ENCODE data around the gene SMPD1. TPM values are rescaled to one million over a fixed set of nuclear protein-coding genes. Genes with fewer than 3 reads are reported as not detected.

The SMPD1 gene
- total and polyA plus RNA-seq, 2 of the 8 experiments (the other 6 are each of a cell fraction or from before 2014, with no cell fraction given): 1.9 to 2.4 TPM

DNA sequence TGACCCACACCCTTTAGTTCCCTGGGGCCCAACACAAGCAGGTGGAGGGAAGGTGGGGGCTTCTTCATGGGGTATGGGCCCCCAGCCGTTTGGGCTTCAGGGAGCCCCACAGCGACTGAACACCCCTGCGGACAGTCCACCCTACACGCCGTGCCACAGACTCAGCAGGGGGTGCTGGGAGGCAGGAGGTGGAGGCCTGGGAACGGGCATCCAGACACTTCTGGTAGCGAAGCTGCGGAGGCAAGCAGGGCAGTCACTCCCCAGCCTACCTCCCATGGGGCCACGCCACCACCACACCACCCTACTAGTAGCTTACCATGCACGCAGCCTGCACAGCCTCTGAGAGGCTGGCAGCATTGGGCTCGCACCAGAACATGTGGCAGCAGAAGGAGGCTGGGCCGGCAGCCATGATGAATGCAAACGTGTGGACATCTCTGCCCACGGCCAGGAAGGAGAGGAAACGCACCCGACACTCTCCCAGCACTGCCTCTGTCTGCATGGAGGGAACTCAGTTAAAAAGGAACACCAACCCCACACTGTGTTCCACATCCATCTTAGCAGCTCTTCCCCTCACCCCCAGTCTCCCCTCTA, 5.3 kb downstream of the SMPD1 start (continued):
- no peak for TF ChIP-seq SP2 (IDR thresholded peaks at IDR 0.05; ENCODE audit: low read length)
- TF ChIP-seq, protein P1, sequence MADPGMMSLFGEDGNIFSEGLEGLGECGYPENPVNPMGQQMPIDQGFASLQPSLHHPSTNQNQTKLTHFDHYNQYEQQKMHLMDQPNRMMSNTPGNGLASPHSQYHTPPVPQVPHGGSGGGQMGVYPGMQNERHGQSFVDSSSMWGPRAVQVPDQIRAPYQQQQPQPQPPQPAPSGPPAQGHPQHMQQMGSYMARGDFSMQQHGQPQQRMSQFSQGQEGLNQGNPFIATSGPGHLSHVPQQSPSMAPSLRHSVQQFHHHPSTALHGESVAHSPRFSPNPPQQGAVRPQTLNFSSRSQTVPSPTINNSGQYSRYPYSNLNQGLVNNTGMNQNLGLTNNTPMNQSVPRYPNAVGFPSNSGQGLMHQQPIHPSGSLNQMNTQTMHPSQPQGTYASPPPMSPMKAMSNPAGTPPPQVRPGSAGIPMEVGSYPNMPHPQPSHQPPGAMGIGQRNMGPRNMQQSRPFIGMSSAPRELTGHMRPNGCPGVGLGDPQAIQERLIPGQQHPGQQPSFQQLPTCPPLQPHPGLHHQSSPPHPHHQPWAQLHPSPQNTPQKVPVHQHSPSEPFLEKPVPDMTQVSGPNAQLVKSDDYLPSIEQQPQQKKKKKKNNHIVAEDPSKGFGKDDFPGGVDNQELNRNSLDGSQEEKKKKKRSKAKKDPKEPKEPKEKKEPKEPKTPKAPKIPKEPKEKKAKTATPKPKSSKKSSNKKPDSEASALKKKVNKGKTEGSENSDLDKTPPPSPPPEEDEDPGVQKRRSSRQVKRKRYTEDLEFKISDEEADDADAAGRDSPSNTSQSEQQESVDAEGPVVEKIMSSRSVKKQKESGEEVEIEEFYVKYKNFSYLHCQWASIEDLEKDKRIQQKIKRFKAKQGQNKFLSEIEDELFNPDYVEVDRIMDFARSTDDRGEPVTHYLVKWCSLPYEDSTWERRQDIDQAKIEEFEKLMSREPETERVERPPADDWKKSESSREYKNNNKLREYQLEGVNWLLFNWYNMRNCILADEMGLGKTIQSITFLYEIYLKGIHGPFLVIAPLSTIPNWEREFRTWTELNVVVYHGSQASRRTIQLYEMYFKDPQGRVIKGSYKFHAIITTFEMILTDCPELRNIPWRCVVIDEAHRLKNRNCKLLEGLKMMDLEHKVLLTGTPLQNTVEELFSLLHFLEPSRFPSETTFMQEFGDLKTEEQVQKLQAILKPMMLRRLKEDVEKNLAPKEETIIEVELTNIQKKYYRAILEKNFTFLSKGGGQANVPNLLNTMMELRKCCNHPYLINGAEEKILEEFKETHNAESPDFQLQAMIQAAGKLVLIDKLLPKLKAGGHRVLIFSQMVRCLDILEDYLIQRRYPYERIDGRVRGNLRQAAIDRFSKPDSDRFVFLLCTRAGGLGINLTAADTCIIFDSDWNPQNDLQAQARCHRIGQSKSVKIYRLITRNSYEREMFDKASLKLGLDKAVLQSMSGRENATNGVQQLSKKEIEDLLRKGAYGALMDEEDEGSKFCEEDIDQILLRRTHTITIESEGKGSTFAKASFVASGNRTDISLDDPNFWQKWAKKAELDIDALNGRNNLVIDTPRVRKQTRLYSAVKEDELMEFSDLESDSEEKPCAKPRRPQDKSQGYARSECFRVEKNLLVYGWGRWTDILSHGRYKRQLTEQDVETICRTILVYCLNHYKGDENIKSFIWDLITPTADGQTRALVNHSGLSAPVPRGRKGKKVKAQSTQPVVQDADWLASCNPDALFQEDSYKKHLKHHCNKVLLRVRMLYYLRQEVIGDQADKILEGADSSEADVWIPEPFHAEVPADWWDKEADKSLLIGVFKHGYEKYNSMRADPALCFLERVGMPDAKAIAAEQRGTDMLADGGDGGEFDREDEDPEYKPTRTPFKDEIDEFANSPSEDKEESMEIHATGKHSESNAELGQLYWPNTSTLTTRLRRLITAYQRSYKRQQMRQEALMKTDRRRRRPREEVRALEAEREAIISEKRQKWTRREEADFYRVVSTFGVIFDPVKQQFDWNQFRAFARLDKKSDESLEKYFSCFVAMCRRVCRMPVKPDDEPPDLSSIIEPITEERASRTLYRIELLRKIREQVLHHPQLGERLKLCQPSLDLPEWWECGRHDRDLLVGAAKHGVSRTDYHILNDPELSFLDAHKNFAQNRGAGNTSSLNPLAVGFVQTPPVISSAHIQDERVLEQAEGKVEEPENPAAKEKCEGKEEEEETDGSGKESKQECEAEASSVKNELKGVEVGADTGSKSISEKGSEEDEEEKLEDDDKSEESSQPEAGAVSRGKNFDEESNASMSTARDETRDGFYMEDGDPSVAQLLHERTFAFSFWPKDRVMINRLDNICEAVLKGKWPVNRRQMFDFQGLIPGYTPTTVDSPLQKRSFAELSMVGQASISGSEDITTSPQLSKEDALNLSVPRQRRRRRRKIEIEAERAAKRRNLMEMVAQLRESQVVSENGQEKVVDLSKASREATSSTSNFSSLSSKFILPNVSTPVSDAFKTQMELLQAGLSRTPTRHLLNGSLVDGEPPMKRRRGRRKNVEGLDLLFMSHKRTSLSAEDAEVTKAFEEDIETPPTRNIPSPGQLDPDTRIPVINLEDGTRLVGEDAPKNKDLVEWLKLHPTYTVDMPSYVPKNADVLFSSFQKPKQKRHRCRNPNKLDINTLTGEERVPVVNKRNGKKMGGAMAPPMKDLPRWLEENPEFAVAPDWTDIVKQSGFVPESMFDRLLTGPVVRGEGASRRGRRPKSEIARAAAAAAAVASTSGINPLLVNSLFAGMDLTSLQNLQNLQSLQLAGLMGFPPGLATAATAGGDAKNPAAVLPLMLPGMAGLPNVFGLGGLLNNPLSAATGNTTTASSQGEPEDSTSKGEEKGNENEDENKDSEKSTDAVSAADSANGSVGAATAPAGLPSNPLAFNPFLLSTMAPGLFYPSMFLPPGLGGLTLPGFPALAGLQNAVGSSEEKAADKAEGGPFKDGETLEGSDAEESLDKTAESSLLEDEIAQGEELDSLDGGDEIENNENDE (IDR thresholded peaks at IDR 0.05; ENCODE audit: insufficient replicate concordance, low read length): no peak
- TF ChIP-seq TCF12 (IDR thresholded peaks at IDR 0.05; ENCODE audit: low read depth, low read length): no peak
